ENCODE data around the gene CYB5R4.

Gene CYB5R4

GRCh38 chr6:83985715-83986114 is 126.2 kb downstream of the CYB5R4 start:
- no peak for DNase-seq (ENCODE audit: low read depth)

GRCh38 chr6:83998021-83998584 is 138.6 kb downstream of the CYB5R4 start:
- no peak for DNase-seq (ENCODE audit: low read depth)

- no peak for DNase-seq (ENCODE audit: low read depth)
Measured at GRCh38 chr6:84001119-84001518, 141.6 kb downstream of the CYB5R4 start.

- DNase-seq (ENCODE audit: low read depth), result no peak
Measured at GRCh38 chr6:84002226-84002625, 142.7 kb downstream of the CYB5R4 start.

GRCh38 chr6:84003131-84003530 is 143.6 kb downstream of the CYB5R4 start:
- DNase-seq (ENCODE audit: low read depth), result no peak

- no peak for DNase-seq (ENCODE audit: low read depth)
Measured at GRCh38 chr6:84003654-84004053, 144.2 kb downstream of the CYB5R4 start.

GRCh38 chr6:84007871-84008270 is 148.4 kb downstream of the CYB5R4 start:
- no peak for DNase-seq (ENCODE audit: low read depth)

GRCh38 chr6:84013354-84013753 is 153.9 kb downstream of the CYB5R4 start:
- no peak for DNase-seq (ENCODE audit: low read depth)

GRCh38 chr6:84013931-84014330 is 154.4 kb downstream of the CYB5R4 start:
- DNase-seq (ENCODE audit: low read depth), result no peak

- no peak for DNase-seq (ENCODE audit: low read depth)
Measured at GRCh38 chr6:84016029-84016428, 156.5 kb downstream of the CYB5R4 start.
